ENCODE measurements around the gene WFDC6.
"Not testable (repeated sequence)": the region's sequence is repeated elsewhere in the genome, so short reads cannot be mapped to it uniquely, and the experiment has no call there.

WFDC6 gene

DNA sequence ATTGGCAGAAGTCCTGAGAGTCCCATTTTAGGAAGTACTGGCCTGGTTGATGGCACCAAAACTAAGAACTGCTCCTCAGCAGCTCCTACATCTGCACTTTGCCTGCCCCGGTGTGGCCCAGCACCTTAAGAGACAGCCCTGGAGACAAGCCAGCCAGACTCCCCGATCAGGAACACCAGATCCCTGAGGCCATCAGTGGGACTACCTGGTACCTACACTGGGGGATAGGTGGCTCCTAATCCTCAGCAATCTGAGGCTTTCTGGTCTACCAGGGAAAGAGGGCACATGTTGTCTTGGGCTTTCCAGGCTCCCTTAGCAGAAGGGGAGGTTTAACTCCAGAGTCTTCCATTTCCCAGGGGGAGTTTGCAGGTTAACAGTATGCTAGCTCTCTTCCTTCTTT is at the start of gene WFDC6:
TSS of gene WFDC6 (minus strand) at position 101 of the 400 bp plus-strand sequence. CDS start at position 26, 75 bp downstream.
- DNase-seq: no peak

DNA sequence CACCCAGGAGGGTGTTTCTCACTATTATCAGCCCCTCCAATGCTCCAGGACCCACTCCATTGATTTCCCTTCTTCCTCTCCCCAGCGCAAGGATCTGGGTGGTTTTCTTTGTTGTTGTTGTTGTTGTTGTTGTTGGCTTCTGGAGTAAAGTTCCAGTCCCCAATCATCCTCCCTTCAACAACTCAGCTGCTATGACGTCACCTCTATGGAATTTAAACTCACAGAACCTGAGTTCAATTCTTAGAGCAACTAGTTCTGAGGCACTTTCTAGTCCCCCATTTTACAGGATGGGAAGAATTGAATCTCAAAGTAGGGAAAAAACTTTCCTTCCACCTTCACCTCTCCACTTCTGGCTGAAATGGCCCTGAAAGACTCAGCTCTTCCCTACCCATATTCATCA is 49.5 kb upstream of the WFDC6 start:
- no peak for DNase-seq

DNA sequence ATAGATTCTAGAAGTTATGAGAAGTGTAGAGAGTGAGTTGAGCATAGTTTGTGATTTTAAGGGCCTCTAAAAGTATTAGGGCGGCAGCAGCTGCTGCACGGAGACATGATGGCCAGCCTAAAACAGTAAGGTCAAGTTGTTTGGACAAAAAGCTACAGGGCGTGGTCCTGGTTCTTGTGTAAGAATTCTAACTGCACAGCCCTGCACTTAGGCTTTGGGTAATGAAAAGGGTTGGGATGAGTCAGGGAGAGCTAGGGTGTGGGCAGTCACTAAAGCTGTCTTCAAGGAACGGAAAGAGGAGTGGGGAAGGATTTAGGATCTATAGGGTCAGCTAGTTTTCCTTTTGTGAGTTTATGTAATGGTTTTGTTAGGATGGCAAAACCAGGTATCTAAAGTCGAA is 46.7 kb upstream of the WFDC6 start:
- not testable (repeated sequence) for DNase-seq

DNA sequence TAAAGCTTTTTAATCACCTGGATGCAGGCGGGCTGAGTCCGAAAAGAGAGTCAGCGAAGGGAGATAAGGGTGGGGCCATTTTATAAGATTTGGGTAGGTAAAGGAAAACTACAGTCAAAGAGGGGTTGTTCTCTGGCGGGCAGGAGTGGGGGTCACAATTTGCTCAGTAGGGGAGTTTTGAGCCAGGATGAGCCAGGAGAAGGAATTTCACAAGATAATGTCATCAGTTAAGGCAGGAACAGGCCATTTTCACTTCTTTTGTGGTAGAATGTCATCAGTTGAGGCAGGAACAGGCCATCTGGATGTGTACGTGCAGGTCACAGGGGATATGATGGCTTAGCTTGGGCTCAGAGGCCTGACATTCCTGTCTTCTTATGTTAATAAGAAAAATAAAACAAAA is 45.0 kb upstream of the WFDC6 start:
- DNase-seq: not testable (repeated sequence)

DNA sequence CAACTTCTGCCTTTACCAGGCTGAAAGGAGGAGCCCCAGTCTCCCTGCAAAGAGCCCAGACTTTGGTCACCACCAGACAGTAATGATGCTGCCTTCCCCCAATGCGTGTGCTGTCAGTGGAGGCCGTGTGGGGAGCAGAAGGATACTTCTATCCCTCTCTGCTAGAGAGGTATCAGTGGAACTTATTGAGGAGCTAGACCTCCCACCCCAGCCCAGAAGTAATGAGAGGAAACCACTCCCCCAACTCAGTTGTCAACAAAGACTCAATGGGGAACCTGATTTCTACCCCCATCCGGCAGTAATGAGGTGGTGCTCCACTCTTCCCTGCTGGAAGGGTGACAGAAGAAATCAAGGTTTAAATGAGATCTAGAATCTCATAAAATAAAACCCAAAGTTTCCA is 44.2 kb upstream of the WFDC6 start:
- no peak for DNase-seq

DNA sequence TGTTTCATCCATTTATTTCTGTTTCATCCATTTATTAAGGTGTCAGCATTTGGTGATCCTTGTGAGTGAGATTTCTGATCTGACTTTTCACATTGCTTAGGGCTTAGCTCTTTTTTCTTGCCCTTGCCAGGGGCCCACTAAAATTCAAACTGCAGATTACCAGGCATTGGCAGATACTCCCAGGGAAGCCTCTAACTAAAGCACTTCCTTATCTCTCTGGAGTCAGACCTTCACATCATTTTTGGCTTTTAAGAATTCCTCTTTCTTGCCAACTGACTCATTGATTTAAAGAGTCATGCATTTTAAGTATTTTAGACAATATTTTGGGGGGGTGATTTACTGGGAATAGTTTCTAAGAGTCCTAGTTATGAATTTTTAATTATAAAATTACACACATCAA is 42.4 kb upstream of the WFDC6 start:
- DNase-seq: no peak

DNA sequence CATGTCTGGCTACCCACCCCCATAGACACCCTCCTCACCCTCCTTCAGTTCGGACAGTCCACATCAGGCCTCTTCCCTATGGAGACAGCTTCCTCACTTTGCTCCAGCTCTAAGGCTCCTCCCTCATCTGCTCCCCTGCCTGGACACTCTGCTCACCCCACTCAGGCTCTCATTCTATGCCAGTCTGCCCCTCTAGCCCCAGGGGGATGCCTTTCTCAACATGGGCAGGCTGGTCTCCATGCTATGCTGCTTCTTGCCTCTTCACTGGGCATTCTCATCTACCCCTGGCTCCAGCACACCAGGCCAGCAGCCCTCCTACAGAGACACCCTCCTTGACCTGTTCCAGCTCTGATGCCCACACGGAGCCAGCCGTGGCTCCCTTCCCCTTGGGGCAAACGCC is 39.9 kb upstream of the WFDC6 start, which contains the start of gene WFDC8:
TSS of gene WFDC8 (minus strand) at position 101 of the 400 bp plus-strand sequence. CDS start at position 64, 37 bp downstream.
- DNase-seq: no peak

DNA sequence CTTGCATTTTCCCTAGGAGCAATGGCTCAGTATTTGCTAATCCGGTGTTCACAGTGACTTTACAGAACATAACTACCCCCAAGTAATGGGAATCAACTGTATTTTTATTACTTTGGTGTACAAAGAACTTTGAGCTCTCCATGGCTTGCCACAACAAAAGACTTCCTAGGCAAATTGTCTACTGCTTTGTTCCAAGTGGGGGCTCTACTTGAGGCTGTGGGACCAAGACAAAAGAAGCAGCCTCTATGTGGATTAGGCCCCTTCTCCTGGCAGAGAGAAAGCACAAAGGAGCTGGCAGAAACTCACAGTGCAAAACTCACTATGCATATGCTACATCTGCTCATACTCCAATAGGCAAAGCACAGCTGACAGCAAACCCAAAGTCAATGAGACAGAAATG is 38.9 kb upstream of the WFDC6 start:
- no peak for DNase-seq

DNA sequence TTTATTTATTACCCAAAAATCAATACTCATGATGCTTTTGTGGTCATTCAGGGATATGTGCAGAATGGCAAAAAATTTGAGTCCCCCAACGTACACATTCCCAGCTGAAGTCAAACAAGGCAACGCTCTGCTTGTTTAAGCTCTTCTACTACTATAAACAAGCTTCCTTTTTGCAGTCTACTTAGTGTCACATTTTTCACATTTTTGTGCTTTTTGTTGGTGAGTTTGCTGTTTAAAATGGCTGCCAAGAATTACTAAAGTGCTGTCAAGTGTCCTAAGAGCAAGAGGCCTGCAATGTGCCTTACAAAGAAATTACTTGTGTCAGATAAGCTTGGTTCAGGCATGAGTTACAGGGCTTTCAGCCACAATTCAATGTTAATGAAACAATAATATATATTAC is 37.7 kb upstream of the WFDC6 start:
- no peak for DNase-seq

DNA sequence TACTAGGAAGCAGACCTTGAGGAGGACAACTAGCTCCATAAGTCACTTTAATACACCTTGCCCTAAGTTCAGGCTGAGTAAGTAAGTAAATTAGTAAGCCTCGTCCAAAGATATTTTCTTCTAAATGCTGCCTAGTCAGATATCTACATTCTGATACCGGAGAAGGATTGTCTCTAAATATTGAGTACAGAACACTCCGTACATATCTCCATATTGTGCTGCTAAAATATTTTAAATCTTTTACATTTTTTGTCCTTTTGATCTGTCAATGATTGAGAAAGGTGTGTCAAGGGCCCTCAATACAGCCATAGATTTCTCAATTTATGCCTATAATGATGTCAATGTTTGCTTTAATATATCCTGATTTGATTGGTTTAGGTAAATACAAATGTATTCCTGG is 36.6 kb upstream of the WFDC6 start:
- no peak for DNase-seq

DNA sequence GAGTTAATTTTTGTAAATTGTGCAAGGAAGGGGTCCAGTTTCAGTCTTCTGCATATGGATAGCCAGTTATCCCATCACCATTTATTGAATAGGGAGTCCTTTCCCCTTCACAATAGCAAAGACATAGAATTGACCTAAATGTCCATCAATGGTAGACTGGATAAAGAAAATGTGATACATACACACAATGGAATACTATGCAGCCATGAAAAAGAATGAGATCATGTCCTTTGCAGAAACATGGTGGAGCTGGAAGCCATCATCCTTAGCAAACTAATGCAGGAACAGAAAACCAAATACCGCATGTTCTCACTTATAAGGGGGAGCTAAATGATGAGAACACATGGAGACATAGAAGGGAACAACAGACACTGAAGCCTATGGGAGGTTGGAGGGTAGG is 30.4 kb upstream of the WFDC6 start:
- DNase-seq: not testable (repeated sequence)

DNA sequence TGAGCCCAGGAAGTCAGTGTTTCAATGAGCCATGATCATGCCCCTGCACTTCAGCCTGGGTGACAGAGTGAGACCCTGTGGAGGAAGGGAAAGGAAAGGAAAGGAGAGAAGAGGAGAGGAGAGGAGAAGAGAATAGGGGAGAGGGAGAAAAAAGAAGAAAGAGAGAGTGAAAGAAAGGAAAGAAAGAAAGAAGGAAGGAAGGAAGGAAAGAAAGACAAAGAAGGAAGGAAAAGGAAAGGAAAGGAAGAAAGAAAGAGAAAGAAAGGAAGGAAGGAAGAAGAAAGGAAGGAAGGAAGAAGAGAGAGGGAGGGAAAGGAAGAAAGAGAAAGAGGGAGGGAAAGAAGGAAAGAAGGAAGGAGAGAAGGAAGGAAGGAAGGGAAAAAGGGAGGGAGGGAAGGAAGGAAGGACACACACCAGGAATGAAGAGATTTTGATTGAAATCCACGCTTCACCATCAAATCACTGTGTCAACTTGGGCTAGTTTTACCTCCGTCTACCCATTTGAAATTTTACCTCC is 25.5 kb upstream of the WFDC6 start:
- DNase-seq: no peak

DNA sequence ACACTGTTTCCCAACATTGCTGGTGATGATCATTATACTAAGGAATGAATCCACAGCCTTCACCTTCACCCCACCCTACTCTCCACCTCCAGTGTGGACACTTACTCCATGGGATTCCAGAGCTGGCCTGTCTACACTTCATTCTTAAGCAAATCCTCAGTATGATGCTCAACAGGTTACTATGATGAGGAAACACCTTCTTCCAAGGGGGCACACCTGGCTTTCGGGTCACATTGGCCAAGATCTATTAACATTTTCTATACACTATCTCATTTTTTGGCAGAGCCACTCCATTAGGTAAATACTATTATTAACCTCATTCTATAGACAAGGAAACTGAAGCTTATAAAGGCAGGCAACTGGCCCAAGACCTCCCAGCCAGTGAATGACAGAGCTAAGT is 15.9 kb upstream of the WFDC6 start:
- no peak for DNase-seq

DNA sequence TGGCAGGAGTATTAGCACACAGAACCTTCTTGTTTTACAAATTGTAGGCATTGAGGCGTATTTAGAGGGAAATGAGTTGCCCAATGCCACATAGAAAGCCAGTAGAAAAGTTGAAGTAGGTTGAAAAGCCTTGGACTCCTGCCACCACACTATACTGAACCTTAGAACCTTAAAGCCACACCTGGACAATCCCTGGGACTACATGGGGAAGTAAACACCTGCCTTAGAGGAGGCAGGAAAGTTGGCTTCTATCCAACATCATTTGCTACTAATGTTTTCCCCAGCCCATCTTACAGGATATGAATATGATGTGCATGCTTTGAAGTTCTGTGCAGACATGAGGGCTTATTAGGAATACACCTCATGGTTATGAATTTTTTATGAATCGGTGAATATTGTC is 13.2 kb upstream of the WFDC6 start:
- DNase-seq: no peak

DNA sequence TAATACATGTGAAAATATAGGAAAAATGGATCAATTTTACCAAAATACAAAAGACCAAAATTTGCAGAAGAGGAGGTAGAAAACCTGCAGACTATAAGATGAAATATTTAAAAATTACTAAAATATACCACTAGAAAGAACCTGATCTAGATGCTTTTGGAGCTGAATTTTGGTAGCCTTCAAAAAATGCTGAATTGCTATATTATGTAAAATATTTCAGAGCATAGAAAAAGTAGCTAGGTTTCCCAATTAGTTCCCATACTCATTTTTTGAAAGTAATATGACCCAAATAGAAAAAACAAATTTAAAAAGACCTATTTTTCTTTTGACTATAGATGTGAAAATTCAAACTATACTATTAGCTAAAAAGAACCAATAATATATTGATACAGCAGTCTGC is 11.5 kb upstream of the WFDC6 start:
- DNase-seq: no peak

DNA sequence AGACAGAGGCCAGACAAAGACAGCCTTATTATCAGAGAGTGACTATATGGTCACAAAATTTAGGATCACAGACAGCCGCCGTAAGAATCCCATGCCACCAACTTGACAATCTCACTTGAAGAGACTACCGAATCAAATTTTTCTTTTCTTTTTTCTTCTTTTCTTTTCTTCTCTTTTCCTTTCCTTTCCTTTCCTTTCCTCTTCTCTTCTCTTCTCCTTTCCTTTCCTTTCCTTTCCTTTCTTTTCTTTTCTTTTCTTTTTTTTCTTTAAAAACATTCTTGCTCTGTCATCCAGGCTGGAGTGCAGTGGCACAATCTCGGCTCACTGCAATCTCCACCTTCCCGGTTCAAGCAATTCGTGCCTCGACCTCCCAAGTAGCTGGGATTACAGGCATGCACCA is 9.1 kb upstream of the WFDC6 start:
- no peak for DNase-seq

DNA sequence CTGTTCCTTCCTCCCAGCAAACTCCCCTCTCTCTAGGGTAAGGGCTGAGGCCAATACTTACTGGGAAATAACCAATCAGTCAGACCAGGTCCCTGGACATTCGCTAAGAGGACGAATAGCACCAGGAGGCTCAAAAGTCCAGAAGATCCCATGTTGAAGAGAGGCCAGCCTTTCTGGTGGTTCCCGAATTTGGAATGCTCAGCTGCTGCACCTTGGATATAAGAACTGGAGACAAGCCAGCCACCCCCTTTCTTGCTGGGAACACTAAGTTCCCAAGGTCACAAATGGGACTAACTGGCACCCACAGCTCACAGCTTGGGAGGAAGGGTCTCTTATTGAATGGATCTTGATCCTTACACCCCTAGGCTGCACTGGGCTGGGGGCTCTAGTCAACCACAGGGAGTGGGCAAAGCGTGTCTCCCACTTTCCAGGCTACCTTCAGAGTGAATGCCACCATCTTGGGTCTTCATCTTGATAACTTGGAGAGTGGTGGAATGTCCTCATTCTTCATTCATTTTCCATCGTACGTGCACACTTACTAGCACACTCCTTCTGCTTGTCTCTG is 8.0 kb upstream of the WFDC6 start, which contains the start of gene EPPIN:
TSS of gene EPPIN (minus strand) at position 196 of the 565 bp plus-strand sequence. CDS start at position 152, 44 bp downstream.
- no peak for DNase-seq

DNA sequence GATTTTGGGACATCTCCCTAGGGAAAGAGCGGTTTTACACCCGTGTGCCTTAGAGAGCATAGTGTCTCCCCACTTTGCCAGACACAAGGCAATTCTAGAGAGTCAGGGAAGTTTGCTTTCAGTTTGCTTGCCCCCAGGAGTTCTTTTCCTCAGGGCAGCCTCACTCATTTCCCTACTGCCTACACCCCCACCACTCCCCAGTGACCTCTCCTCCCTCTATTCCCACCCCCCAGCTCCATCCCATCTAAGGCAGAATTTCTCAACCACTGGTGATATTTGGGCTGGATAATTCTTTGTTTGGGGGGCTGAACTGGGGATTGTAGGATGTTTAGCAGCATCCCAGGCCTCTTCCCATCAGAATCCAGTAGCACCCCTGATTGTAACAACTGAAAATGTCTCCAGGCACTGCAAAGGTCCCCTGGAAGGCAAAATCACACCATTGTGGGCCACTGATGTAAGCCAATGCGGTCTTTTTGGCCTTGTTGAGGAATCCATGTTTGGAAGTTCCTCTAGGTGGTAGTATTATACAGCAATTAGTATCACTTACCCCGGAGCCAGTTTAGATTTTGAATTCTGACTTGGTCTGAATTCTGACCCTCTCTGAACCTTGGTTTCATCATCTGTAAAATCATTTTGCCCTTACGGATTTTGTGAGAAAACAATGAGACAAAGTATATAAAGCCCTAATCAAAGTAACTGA is 6.6 kb upstream of the WFDC6 start:
- no peak for DNase-seq

DNA sequence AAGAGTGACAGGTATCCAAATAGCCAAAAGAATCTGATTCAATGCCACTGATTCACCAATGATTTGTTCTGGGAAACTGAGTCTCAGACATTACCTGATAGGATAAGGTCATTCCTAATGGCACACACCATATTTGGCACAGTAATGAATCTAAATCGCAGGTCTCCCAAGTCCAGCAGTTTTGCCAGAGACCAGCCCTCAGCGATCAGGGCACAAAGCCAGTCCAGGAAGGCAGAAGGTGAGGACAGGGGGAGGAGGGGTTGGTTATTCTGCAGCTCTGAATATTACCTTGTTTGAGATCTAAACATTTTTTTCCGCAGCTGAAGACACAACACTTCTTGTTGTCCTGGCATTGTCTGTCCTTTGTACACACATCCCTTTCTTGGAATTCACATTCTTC is 6.1 kb upstream of the WFDC6 start:
- no peak for DNase-seq

DNA sequence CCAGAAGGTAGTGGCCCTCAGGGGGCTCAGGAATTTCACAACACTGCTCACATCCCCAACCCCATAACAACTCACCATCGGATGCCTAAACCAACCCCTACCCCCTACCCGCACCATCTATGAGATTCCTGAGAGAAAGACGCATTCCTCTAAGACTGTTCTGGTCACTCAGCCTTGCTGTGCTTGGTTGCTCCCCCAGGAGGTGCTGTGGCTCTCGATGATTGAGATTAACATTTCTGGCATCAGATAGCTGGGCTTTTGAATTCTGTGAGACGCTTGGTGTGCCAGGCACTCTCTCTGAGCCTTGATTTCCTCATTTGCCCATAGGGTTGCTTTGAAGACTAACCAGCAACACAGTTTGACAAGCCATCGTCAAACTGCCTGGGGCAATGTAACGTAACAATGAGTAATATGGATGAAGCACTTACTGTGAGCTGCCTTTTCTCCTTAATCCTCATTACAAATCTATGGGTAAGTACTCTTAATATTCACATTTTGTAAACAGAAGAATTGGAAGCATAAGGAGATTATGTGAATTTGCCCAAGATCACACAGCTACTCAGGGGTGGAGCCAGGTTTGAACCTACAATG is 978 bp downstream of the WFDC6 start:
- no peak for DNase-seq

DNA sequence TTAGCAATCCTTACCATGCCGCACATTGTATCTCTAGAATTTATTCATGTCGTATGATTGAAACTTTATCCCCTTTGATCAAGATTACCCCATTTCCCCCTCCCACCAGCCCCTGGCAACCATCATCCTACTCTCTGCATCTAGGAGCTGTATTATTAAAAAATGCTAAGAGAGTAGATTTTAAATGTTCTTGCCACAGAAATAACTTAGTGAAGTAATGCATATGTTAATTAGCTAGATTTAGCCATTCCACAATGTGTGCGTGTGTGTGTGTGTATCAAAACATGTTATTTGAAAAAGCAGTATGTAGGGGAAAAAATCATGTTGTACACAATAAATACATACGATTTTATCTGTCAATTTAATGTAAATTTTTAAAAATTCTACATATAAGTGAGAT is 12.0 kb downstream of the WFDC6 start:
- DNase-seq: no peak

DNA sequence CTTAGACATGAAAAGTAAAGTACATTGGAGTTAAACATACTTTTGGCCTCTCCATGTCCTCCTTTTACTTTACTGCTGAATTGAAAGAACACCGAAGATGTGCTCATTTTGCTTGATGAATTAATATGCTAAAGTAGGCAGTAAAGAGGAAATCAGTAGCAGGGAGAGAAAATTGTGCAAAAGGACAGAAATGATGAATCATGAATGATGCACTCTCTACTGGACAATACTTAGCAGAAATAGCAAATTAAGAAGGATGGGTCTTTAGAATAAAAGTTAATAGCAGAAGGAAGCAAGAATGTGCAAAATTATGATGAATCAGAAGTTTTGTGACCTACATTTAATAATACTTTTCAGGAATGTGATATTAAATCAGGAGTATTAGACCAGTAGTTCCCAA is 15.5 kb downstream of the WFDC6 start:
- DNase-seq: no peak

DNA sequence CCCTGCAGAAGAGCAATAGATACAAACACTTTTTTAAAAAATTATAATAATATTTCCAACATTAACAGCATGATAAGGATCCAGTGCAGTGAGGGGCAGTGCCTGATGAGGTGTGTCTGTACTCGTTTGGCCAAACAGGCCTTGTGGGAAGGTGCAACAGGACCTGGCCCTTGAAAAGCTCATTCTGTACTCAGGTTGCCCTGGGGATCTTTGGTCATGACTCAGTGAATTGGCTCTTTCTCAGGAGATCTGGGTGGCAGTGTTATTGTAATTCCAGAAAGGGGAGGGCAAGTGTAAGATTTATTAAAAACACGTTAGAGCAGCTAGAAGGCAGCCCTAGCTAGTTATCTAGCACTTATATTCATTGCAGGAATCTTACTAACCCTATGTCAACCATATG is 21.0 kb downstream of the WFDC6 start:
- no peak for DNase-seq
